Measurements from ENCODE around the gene LYSMD4.
"Not testable (repeated sequence)": the region's sequence is repeated elsewhere in the genome, so short reads cannot be mapped to it uniquely, and the experiment has no call there.

The LYSMD4 gene

DNA sequence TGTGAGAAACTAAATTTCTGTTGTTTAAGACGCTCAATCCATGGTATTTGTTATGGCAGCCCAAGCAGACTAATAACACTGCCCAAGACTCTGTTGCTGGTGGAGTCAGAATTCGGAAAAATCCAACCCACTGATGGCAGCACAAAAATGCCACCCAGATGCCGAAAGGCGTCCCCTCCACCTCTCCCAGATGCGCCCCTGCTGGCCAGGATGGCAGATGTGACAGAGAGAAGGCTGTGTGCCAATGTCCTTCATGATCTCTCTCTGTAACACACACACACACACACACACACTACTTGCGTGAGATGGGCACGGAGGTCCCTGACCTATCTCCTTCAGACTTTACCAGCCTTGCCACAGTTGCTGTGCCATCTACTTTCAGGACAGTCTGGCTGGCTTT, 10.9 kb upstream of the LYSMD4 start:
- no peak overlapping the region for H3K4me3 Mint-ChIP-seq
- TF ChIP-seq, protein P1, sequence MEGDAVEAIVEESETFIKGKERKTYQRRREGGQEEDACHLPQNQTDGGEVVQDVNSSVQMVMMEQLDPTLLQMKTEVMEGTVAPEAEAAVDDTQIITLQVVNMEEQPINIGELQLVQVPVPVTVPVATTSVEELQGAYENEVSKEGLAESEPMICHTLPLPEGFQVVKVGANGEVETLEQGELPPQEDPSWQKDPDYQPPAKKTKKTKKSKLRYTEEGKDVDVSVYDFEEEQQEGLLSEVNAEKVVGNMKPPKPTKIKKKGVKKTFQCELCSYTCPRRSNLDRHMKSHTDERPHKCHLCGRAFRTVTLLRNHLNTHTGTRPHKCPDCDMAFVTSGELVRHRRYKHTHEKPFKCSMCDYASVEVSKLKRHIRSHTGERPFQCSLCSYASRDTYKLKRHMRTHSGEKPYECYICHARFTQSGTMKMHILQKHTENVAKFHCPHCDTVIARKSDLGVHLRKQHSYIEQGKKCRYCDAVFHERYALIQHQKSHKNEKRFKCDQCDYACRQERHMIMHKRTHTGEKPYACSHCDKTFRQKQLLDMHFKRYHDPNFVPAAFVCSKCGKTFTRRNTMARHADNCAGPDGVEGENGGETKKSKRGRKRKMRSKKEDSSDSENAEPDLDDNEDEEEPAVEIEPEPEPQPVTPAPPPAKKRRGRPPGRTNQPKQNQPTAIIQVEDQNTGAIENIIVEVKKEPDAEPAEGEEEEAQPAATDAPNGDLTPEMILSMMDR (IDR thresholded peaks at IDR 0.05), result no peak
- peaks cover 6% of the 10 kb centered on the region for H3K4me1 Mint-ChIP-seq
- no peak overlapping the region for H3K27ac Mint-ChIP-seq
- no peaks in the 10 kb centered on the region for H3K36me3 Mint-ChIP-seq (ENCODE audit: low read depth)
- H3K9me3 Mint-ChIP-seq, result peaks cover 7% of the 10 kb centered on the region
- DNase-seq, result no peak
- H3K27me3 Mint-ChIP-seq (ENCODE audit: low read depth, poor library complexity), result peaks cover 17% of the 10 kb centered on the region

DNA sequence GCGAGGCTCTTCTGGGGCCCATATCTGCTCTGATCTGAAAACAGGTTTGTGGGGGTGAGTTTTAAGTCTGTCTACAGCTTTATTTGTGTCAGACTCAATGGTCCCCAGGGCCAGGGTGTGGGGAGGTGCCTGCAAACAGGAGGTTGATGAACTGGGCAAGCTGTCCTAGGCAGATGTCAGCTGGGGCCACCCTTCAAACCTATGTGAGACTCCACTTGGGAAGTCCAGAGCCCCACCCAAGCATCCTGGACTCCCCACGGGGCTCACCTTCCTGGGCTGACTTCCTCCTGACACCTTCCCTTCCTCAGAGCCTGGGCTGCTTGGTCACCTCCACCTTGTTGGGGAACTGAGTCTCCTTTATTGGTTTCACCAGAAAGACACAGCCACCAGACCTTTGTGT, 8.6 kb upstream of the LYSMD4 start:
- Mint-ChIP-seq H3K27ac (no peak overlapping the region), H3K4me1 (peaks cover 6% of the 10 kb centered on the region), H3K36me3 (ENCODE audit: low read depth) (no peaks in the 10 kb centered on the region), H3K4me3 (no peak overlapping the region), H3K27me3 (ENCODE audit: low read depth, poor library complexity) (peaks cover 10% of the 10 kb centered on the region), H3K9me3 (peaks cover 7% of the 10 kb centered on the region)
- DNase-seq, result no peak
- TF ChIP-seq, protein P1 (IDR thresholded peaks at IDR 0.05), result no peak

DNA sequence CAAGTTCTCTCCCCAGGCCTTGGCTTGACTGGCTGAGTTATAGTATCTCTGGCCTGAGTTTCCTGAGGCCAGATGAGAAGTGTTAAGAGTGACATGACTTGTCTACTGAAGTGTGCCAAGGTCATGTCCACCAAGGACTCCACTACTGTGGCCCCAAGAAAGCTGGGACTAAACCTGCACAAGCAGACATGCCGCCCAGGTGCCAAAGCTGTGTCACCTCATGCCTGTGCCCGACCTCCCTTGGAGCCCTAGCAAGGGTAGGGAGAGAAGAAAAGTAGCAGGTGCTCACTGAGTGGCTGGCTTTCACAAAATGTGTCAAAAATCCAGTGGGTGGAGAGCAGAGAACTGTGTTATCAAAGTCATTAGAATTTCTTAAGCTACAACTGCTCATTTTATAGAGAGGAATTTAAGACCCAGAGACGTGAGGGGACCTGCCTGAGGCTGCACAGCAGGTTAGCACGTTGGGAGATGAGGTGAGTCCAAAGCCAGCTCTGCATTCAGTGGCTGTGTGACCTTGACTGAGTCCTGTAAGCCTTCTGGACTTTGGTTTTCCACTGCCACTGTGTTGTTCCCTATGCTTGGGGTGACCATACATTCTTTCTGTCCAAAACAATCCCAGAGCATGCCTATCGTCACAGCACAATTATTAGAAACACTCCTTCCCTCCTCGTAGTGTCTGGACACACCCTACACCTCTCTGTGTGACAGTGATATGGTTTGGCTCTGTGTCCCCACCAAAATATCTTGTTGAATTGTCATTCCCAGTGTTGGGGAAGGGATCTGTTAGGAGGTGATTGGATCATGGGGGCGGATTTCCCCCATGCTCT, 5.0 kb upstream of the LYSMD4 start:
- H3K4me3 Mint-ChIP-seq, result no peak overlapping the region
- H3K27ac Mint-ChIP-seq, result no peak overlapping the region
- H3K4me1 Mint-ChIP-seq, result peaks cover 11% of the 10 kb centered on the region
- TF ChIP-seq, protein P1 (IDR thresholded peaks at IDR 0.05), result no peak
- H3K27me3 Mint-ChIP-seq (ENCODE audit: low read depth, poor library complexity), result peaks cover 3% of the 10 kb centered on the region
- no peak for DNase-seq
- H3K9me3 Mint-ChIP-seq, result peaks cover 4% of the 10 kb centered on the region
- no peaks in the 10 kb centered on the region for H3K36me3 Mint-ChIP-seq (ENCODE audit: low read depth)

DNA sequence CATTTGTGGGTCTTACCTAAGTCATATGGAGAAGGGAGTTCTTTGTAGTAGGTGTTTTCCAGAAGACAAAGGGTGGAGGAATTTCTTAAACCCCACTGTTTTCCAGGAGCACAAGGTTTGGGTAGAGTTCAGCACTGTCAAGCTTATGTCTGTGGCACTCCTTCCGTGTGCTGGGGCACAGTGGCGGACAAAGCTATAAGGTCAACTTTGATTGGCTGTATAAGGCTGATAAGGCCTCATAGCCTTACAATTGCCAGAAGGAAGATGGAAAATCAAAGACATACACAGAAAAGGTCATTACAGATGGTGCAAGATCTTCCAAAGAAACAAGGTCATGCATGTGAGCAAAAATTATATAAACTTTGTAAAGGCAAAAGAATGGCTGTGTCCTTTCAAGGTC, 3.5 kb upstream of the LYSMD4 start:
- TF ChIP-seq, protein P1 (IDR thresholded peaks at IDR 0.05), result no peak
- H3K27me3 Mint-ChIP-seq (ENCODE audit: low read depth, poor library complexity), result peaks cover 9% of the 10 kb centered on the region
- H3K36me3 Mint-ChIP-seq (ENCODE audit: low read depth), result no peaks in the 10 kb centered on the region
- no peak for DNase-seq
- H3K9me3 Mint-ChIP-seq, result peaks cover 4% of the 10 kb centered on the region
- H3K27ac Mint-ChIP-seq, result no peak overlapping the region
- no peak overlapping the region for H3K4me3 Mint-ChIP-seq
- peaks cover 20% of the 10 kb centered on the region for H3K4me1 Mint-ChIP-seq

DNA sequence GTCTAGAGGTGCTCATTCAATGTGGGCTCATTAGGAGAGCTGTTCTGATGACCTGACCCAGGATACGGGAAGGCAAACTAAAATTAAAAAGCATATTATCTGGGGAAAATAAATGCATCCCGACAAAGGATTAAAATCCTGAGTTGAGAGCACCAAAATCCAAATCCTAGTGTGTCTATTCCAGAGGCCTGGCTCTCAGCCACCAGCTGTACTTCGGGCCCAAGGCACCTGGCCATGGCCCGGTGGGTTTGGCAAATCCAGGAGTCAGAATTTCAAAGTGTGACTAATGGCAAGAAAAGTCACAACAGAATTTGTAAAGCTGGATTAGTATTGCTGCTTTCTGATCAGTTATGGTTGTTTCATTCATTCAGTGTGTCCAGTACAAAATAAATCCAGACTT, 2.6 kb upstream of the LYSMD4 start:
- Mint-ChIP-seq H3K36me3 (ENCODE audit: low read depth) (no peaks in the 10 kb centered on the region), H3K4me3 (no peak overlapping the region), H3K27ac (no peak overlapping the region), H3K4me1 (peaks cover 28% of the 10 kb centered on the region), H3K9me3 (peaks cover 4% of the 10 kb centered on the region), H3K27me3 (ENCODE audit: low read depth, poor library complexity) (peaks cover 16% of the 10 kb centered on the region)
- TF ChIP-seq, protein P1 (IDR thresholded peaks at IDR 0.05), result no peak
- DNase-seq, result no peak

DNA sequence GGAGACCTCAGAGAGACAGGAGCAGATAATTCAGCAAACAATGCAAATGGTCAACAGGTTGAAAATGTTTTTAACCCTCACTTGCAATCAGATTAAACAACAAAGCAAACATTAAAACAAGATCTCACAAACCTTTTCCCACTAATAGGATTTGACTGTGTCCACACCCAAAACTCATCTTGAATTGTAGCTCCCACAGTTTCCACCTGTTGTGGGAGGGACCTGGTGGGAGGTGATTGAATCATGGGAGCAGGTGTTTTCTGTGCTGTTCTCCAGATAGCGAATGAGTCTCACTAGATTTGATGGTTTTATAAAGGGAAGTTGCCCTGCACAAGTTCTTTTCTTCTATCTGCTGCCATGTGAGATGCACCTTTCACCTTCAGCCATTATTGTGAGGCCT, 1.3 kb upstream of the LYSMD4 start:
- Mint-ChIP-seq H3K36me3 (ENCODE audit: low read depth) (peaks cover 4% of the 10 kb centered on the region), H3K4me3 (peak overlapping the region; percentile 49), H3K9me3 (peaks cover 4% of the 10 kb centered on the region), H3K4me1 (peaks cover 40% of the 10 kb centered on the region), H3K27me3 (ENCODE audit: low read depth, poor library complexity) (peaks cover 25% of the 10 kb centered on the region), H3K27ac (no peak overlapping the region)
- no peak for DNase-seq
- TF ChIP-seq, protein P1 (IDR thresholded peaks at IDR 0.05), result no peak

DNA sequence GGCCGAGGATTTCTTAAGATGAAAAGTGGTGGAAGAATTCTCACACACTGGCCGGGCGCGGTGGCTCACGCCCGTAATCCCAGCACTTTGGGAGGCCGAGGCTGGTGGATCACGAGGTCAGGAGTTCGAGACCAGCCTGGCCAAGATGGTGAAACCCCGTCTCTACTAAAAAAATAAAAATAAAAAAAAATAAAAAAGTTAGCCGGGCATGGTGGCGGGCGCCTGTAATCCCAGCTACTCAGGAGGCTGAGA, 729 bp upstream of the LYSMD4 start:
- H3K4me1 Mint-ChIP-seq, result peaks cover 42% of the 10 kb centered on the region
- not testable (repeated sequence) for DNase-seq; H3K36me3 Mint-ChIP-seq (ENCODE audit: low read depth); H3K9me3 Mint-ChIP-seq; H3K27ac Mint-ChIP-seq
- H3K4me3 Mint-ChIP-seq, result peak overlapping the region; percentile 81
- H3K27me3 Mint-ChIP-seq (ENCODE audit: low read depth, poor library complexity), result peaks cover 25% of the 10 kb centered on the region

Data from nephron progenitor cell (in vitro differentiated cells).